ENCODE data around the gene ZCCHC12.

The ZCCHC12 gene

GRCh38 chrX:118862091-118862490 is 38.5 kb downstream of the ZCCHC12 start:
- Histone ChIP-seq H3K9ac (ENCODE audit: low read depth, low read length) (no peak overlapping the region), H3K4me2 (ENCODE audit: insufficient read depth, low read length) (no peak overlapping the region), H3K4me1 (ENCODE audit: insufficient read depth, low read length) (no peaks in the 10 kb centered on the region), H3K27ac (ENCODE audit: low read length) (no peak overlapping the region), H3K36me3 (ENCODE audit: insufficient read depth, low read length) (no peaks in the 10 kb centered on the region), H3K27me3 (ENCODE audit: insufficient read depth, low read length, poor library complexity) (no peaks in the 10 kb centered on the region), H3K4me3 (ENCODE audit: low read depth in 1 of 2, low read length in 2 of 2) (no peak overlapping the region), H2AFZ (ENCODE audit: low read depth, low read length) (no peak overlapping the region), H3K79me2 (ENCODE audit: insufficient read depth, low read length) (no peaks in the 10 kb centered on the region), H3K9me3 (ENCODE audit: insufficient read depth, low read length, severe bottlenecking) (no peaks in the 10 kb centered on the region), H4K20me1 (ENCODE audit: insufficient read depth, low read length) (no peaks in the 10 kb centered on the region)
- TF ChIP-seq EZH2 (IDR thresholded peaks at IDR 0.05; ENCODE audit: borderline replicate concordance, low read depth, low read length, severe bottlenecking): no peak
- TF ChIP-seq, protein P1, sequence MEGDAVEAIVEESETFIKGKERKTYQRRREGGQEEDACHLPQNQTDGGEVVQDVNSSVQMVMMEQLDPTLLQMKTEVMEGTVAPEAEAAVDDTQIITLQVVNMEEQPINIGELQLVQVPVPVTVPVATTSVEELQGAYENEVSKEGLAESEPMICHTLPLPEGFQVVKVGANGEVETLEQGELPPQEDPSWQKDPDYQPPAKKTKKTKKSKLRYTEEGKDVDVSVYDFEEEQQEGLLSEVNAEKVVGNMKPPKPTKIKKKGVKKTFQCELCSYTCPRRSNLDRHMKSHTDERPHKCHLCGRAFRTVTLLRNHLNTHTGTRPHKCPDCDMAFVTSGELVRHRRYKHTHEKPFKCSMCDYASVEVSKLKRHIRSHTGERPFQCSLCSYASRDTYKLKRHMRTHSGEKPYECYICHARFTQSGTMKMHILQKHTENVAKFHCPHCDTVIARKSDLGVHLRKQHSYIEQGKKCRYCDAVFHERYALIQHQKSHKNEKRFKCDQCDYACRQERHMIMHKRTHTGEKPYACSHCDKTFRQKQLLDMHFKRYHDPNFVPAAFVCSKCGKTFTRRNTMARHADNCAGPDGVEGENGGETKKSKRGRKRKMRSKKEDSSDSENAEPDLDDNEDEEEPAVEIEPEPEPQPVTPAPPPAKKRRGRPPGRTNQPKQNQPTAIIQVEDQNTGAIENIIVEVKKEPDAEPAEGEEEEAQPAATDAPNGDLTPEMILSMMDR (IDR thresholded peaks at IDR 0.05; ENCODE audit: borderline replicate concordance, extremely low read depth, low read length, poor library complexity, severe bottlenecking): no peak
- DNase-seq: no peak
- no peak for ATAC-seq (ENCODE audit: insufficient read depth, low read depth)

DNA sequence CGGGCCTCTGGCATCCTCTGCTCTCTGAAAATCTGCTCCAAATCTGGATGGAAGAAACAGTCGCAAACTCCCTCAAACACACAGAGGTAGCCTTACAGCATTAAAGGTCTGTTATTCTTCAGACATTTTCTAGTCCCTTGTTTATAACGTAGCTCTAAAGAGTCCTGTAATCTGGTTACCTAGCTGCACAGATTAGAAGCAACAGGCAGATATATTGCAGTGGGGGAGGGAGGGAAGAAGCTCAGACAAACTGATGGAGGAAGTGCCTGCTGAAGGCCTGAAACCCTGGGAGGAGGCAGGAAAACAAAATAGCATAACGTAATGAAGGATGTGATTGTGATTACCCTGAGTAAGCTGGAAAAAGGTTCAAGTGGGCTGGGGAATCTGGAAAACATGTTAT is 39.4 kb downstream of the ZCCHC12 start:
- Histone ChIP-seq H3K9me3 (ENCODE audit: insufficient read depth, low read length, severe bottlenecking) (no peaks in the 10 kb centered on the region), H2AFZ (ENCODE audit: low read depth, low read length) (no peak overlapping the region), H3K4me1 (ENCODE audit: insufficient read depth, low read length) (no peaks in the 10 kb centered on the region), H3K4me3 (ENCODE audit: low read depth in 1 of 2, low read length in 2 of 2) (no peak overlapping the region), H3K27me3 (ENCODE audit: insufficient read depth, low read length, poor library complexity) (no peaks in the 10 kb centered on the region), H3K79me2 (ENCODE audit: insufficient read depth, low read length) (no peaks in the 10 kb centered on the region), H3K27ac (ENCODE audit: low read length) (no peak overlapping the region), H4K20me1 (ENCODE audit: insufficient read depth, low read length) (no peaks in the 10 kb centered on the region), H3K9ac (ENCODE audit: low read depth, low read length) (no peak overlapping the region), H3K4me2 (ENCODE audit: insufficient read depth, low read length) (no peak overlapping the region), H3K36me3 (ENCODE audit: insufficient read depth, low read length) (no peaks in the 10 kb centered on the region)
- no peak for ATAC-seq (ENCODE audit: insufficient read depth, low read depth)
- TF ChIP-seq EZH2 (IDR thresholded peaks at IDR 0.05; ENCODE audit: borderline replicate concordance, low read depth, low read length, severe bottlenecking): no peak
- TF ChIP-seq, protein P1 (IDR thresholded peaks at IDR 0.05; ENCODE audit: borderline replicate concordance, extremely low read depth, low read length, poor library complexity, severe bottlenecking): no peak
- no peak for DNase-seq

- no peak overlapping the region for H2AFZ ChIP-seq (ENCODE audit: low read depth, low read length)
- no peaks in the 10 kb centered on the region for H3K79me2 ChIP-seq (ENCODE audit: insufficient read depth, low read length)
- no peaks in the 10 kb centered on the region for H3K36me3 ChIP-seq (ENCODE audit: insufficient read depth, low read length)
- H3K27me3 ChIP-seq (ENCODE audit: insufficient read depth, low read length, poor library complexity): no peaks in the 10 kb centered on the region
- no peak for ATAC-seq (ENCODE audit: insufficient read depth, low read depth)
- H3K27ac ChIP-seq (ENCODE audit: low read length): no peak overlapping the region
- H3K9ac ChIP-seq (ENCODE audit: low read depth, low read length): no peak overlapping the region
- H4K20me1 ChIP-seq (ENCODE audit: insufficient read depth, low read length): no peaks in the 10 kb centered on the region
- no peak overlapping the region for H3K4me2 ChIP-seq (ENCODE audit: insufficient read depth, low read length)
- H3K9me3 ChIP-seq (ENCODE audit: insufficient read depth, low read length, severe bottlenecking): no peaks in the 10 kb centered on the region
- no peaks in the 10 kb centered on the region for H3K4me1 ChIP-seq (ENCODE audit: insufficient read depth, low read length)
- TF ChIP-seq, protein P1 (IDR thresholded peaks at IDR 0.05; ENCODE audit: borderline replicate concordance, extremely low read depth, low read length, poor library complexity, severe bottlenecking): no peak
- no peak for TF ChIP-seq EZH2 (IDR thresholded peaks at IDR 0.05; ENCODE audit: borderline replicate concordance, low read depth, low read length, severe bottlenecking)
- H3K4me3 ChIP-seq (ENCODE audit: low read depth in 1 of 2, low read length in 2 of 2): no peak overlapping the region
- no peak for DNase-seq
Measured at GRCh38 chrX:118864063-118864635, 40.5 kb downstream of the ZCCHC12 start.
